Loucy (cell line): ENCODE data around the gene ATG13.

ENCODE experiments used
- H2AFZ ChIP-seq: fragments of 200-600 bp; sonication (generic); 2 replicates; pipeline ENCODE4 v1.6.0; 2016; ENCODE audit warnings: antibody characterized with exemption, mild to moderate bottlenecking, low read length, moderate library complexity
- H3F3A ChIP-seq: fragments of 200-600 bp; 2 replicates; pipeline ENCODE4 v1.6.0; 2016; ENCODE audit warnings: antibody characterized with exemption, low read depth, mild to moderate bottlenecking
- H3K27me3 ChIP-seq: fragments of 200-600 bp; sonication (generic); 2 replicates; pipeline ENCODE4 v1.6.1; 2014; ENCODE audit warnings: low read length, mild to moderate bottlenecking; ENCODE audit not compliant: insufficient read depth, poor library complexity, severe bottlenecking
- H3K36me3 ChIP-seq: fragments of 200-600 bp; sonication (generic); 2 replicates; pipeline ENCODE4 v1.6.1; 2016; ENCODE audit warnings: low read length; ENCODE audit not compliant: insufficient read depth
- H3K4me1 ChIP-seq: fragments of 200-600 bp; sonication (generic); 2 replicates; pipeline ENCODE4 v1.5.1; 2014; ENCODE audit warnings: low read length, mild to moderate bottlenecking; ENCODE audit not compliant: insufficient read depth, poor library complexity, severe bottlenecking
- H3K4me2 ChIP-seq: fragments of 200-600 bp; sonication (generic); 2 replicates; pipeline ENCODE4 v1.6.0; 2014; ENCODE audit warnings: antibody characterized with exemption, low read length, low read depth, mild to moderate bottlenecking; ENCODE audit not compliant: poor library complexity, severe bottlenecking
- H3K4me3 ChIP-seq: fragments of 200-600 bp; sonication (generic); 2 replicates; pipeline ENCODE4 v1.5.1; 2014; ENCODE audit warnings: low read length, mild to moderate bottlenecking, mixed read lengths; ENCODE audit not compliant: poor library complexity, severe bottlenecking
- H3K79me2 ChIP-seq: fragments of 200-600 bp; sonication (generic); 2 replicates; pipeline ENCODE4 v1.6.1; 2014; ENCODE audit warnings: low read length; ENCODE audit not compliant: insufficient read depth
- H3K9ac ChIP-seq: fragments of 200-600 bp; sonication (generic); 2 replicates; pipeline ENCODE4 v1.6.0; 2014; ENCODE audit warnings: mild to moderate bottlenecking, low read depth, low read length, moderate library complexity; ENCODE audit not compliant: poor library complexity, severe bottlenecking
- H3K9me2 ChIP-seq: fragments of 200-600 bp; sonication (generic); replicated peaks from 2 replicates; pipeline ENCODE4 v1.6.1; 2016; ENCODE audit warnings: low read depth, low read length, mixed read lengths
- H3K9me3 ChIP-seq: fragments of 200-600 bp; sonication (generic); 2 replicates; pipeline ENCODE4 v1.6.1; 2014; ENCODE audit warnings: mild to moderate bottlenecking, antibody characterized with exemption, low read length, low read depth; ENCODE audit not compliant: insufficient read depth
- H4K20me1 ChIP-seq: fragments of 200-600 bp; sonication (generic); 2 replicates; pipeline ENCODE4 v1.6.0; 2014; ENCODE audit warnings: antibody characterized with exemption, low read length, mild to moderate bottlenecking; ENCODE audit not compliant: insufficient read depth, poor library complexity, severe bottlenecking
- EZH2phosphoT487 ChIP-seq: fragments of 200-600 bp; IDR thresholded peaks from 2 replicates; pipeline ENCODE4 v1.6.1; 2018; ENCODE audit warnings: antibody characterized with exemption, mild to moderate bottlenecking, moderate library complexity, borderline replicate concordance
- TF ChIP-seq, protein P1 (sequence below): fragments of 200-600 bp; sonication (generic); conservative IDR thresholded peaks from 2 replicates; pipeline ENCODE4 v1.5.1; 2014; ENCODE audit warnings: mild to moderate bottlenecking, antibody characterized with exemption, low read length

The ATG13 gene

DNA sequence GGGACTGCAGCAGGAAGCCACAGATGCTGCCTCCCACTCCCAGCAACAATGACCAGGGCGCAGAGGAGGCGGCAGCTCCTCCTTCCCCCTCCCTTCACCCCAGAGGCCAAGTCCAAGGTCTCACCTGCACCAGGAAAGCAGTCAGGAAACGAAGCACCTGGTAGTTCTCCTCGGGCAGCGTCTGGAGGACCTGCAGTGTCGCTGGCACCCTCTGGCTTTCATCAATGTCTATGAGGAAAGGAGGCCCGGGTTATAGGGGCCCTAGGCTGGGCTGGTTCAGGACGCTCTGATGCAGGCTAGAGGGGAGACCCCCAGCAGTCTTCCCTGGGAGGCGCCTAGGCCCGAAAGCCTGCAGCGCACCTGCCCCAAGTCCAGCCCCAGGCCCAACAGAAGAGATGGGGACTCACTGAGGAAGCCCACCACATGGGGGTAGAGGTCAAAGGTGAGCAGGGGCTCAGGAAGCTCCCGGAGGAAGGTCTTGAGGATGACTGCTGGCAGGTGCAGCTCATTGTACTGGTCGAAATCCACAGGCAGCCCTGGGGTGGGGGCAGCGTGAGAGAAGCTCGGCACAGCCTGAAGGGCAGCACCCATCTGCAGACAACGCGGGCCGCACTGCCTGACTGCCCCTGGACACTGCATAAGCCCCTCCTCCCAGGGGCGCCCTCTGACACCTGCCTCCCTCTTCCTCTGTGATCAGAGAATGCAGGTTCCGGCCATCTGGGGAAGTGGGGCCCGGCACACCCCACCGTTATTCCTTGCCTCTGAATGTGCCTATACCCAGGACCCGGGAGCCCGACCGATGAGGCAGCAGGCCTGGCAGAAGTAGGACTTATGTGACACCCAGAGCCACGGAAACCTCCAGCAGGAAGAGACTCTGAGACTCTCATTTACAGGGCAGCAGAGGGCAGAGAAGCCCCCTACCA is 62.1 kb downstream of the ATG13 start:
- H3K79me2 ChIP-seq: no peaks in the 10 kb centered on the region
- no peaks in the 10 kb centered on the region for H3K27me3 ChIP-seq
- peaks cover 12% of the 10 kb centered on the region; the same call in 1 of the 2 replicates for H3F3A ChIP-seq
- H2AFZ ChIP-seq: no peak overlapping the region
- H3K9me3 ChIP-seq: no peaks in the 10 kb centered on the region
- peaks cover 58% of the 10 kb centered on the region; the same call in 1 of the 2 replicates for H3K36me3 ChIP-seq
- no peaks in the 10 kb centered on the region for H3K9me2 ChIP-seq
- peaks cover 27% of the 10 kb centered on the region for H3K4me1 ChIP-seq
- H3K4me2 ChIP-seq: no peak overlapping the region
- no peaks in the 10 kb centered on the region for H4K20me1 ChIP-seq
- TF ChIP-seq, protein P1, sequence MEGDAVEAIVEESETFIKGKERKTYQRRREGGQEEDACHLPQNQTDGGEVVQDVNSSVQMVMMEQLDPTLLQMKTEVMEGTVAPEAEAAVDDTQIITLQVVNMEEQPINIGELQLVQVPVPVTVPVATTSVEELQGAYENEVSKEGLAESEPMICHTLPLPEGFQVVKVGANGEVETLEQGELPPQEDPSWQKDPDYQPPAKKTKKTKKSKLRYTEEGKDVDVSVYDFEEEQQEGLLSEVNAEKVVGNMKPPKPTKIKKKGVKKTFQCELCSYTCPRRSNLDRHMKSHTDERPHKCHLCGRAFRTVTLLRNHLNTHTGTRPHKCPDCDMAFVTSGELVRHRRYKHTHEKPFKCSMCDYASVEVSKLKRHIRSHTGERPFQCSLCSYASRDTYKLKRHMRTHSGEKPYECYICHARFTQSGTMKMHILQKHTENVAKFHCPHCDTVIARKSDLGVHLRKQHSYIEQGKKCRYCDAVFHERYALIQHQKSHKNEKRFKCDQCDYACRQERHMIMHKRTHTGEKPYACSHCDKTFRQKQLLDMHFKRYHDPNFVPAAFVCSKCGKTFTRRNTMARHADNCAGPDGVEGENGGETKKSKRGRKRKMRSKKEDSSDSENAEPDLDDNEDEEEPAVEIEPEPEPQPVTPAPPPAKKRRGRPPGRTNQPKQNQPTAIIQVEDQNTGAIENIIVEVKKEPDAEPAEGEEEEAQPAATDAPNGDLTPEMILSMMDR: no peak
- TF ChIP-seq EZH2phosphoT487: no peak
- H3K4me3 ChIP-seq: no peak overlapping the region
- H3K9ac ChIP-seq: no peak overlapping the region

DNA sequence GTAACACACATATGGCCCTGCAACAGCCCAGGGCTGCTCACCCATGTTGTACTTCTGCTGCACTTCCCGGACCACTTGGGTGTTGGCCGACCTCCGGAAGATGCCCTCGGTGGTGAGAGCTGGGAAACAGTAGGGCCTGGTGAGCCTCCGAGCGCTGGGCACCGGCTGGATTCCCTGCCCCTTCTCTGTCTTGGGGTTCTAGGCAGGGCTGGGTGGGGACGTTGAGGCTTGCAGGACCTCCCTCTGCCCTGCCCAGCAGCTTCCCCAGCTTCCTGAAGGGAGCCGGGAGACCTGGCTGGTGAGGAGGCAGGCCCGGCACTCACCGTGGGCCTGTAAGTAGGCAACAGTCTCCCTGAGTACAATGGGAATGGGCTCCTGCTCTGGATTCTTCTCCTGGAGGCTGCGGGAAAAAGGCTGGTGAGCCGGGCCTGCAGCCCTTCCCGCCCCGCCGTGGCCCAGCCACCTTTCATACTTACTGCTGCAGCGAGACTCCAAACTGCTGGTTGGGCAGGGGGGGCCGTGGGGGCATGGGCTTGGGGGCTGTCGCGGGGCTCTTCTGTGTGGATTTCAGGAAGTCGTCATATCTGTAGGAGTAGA is 62.9 kb downstream of the ATG13 start:
- Histone ChIP-seq H3K9me2 (no peaks in the 10 kb centered on the region), H3K36me3 (peaks cover 58% of the 10 kb centered on the region; the same call in 1 of the 2 replicates), H3K9me3 (no peaks in the 10 kb centered on the region)

DNA sequence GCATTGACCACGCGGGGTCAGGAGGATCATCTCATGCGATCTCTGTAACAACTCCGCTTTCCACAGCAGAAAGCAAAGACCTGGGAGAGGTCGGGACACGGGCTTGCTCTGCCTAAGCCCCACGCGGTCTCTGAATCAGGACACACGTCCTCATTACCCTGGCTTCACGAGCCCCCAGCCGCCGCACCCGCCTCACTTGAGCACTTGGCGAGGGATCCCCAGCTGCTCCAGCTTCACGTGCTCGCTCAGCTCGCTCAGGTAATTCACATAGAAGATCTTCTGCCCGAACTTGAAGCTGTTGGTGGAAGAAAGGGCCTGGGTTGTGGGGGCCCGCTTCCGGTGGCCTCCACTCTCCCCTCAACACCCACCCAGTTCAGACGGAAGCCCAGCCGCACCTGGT is 63.5 kb downstream of the ATG13 start:
- Histone ChIP-seq H3K4me3 (no peak overlapping the region), H3K79me2 (no peaks in the 10 kb centered on the region), H3K4me2 (no peak overlapping the region), H3K9me2 (no peaks in the 10 kb centered on the region), H2AFZ (no peak overlapping the region), H4K20me1 (no peaks in the 10 kb centered on the region), H3K27me3 (no peaks in the 10 kb centered on the region), H3F3A (peaks cover 1% of the 10 kb centered on the region; the same call in 1 of the 2 replicates), H3K4me1 (peaks cover 15% of the 10 kb centered on the region), H3K9me3 (no peaks in the 10 kb centered on the region), H3K36me3 (peaks cover 58% of the 10 kb centered on the region; the same call in 1 of the 2 replicates), H3K9ac (no peak overlapping the region)
- TF ChIP-seq, protein P1: no peak
- TF ChIP-seq EZH2phosphoT487: no peak

More for the DNA sequence above, 62.9 kb downstream of the ATG13 start:
- TF ChIP-seq, protein P1: no peak
- Histone ChIP-seq H3K4me2 (no peak overlapping the region), H3F3A (peaks cover 5% of the 10 kb centered on the region; the same call in 1 of the 2 replicates), H4K20me1 (no peaks in the 10 kb centered on the region), H3K9ac (no peak overlapping the region), H3K4me3 (no peak overlapping the region), H3K79me2 (no peaks in the 10 kb centered on the region), H3K4me1 (peaks cover 20% of the 10 kb centered on the region), H2AFZ (no peak overlapping the region), H3K27me3 (no peaks in the 10 kb centered on the region)
